GM12873 (cell line): ENCODE data around the gene GOLGA7B.

ENCODE experiments used
- TF ChIP-seq, protein P1 (sequence below): IDR thresholded peaks from 2 replicates; pipeline ENCODE4 v1.5.1; 2012; ENCODE audit warnings: low read depth, mild to moderate bottlenecking, moderate library complexity, low read length, control low read depth; ENCODE audit not compliant: insufficient read depth; ENCODE audit errors: missing control alignments

The GOLGA7B gene

DNA sequence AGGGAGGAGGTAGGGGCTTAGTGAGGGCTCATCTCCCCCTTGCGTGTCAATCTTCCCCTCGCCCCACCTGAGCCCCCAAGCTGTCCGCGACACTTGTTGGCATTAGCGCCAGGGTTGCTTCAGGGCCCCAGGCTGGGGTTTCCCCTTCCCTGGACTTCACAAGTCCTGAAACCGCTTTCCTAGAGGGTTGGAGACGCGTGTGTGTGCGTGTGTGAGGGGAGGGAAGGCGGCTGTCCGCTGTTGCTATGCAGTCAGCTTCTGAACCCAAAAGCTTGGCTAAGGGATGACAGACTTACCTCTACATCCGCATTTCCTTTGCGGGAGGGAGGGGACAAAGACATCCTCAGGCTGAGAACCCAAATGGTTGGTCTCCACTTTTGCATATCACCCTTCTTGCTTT is 803 bp downstream of the GOLGA7B start:
- TF ChIP-seq, protein P1, sequence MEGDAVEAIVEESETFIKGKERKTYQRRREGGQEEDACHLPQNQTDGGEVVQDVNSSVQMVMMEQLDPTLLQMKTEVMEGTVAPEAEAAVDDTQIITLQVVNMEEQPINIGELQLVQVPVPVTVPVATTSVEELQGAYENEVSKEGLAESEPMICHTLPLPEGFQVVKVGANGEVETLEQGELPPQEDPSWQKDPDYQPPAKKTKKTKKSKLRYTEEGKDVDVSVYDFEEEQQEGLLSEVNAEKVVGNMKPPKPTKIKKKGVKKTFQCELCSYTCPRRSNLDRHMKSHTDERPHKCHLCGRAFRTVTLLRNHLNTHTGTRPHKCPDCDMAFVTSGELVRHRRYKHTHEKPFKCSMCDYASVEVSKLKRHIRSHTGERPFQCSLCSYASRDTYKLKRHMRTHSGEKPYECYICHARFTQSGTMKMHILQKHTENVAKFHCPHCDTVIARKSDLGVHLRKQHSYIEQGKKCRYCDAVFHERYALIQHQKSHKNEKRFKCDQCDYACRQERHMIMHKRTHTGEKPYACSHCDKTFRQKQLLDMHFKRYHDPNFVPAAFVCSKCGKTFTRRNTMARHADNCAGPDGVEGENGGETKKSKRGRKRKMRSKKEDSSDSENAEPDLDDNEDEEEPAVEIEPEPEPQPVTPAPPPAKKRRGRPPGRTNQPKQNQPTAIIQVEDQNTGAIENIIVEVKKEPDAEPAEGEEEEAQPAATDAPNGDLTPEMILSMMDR: no peak

DNA sequence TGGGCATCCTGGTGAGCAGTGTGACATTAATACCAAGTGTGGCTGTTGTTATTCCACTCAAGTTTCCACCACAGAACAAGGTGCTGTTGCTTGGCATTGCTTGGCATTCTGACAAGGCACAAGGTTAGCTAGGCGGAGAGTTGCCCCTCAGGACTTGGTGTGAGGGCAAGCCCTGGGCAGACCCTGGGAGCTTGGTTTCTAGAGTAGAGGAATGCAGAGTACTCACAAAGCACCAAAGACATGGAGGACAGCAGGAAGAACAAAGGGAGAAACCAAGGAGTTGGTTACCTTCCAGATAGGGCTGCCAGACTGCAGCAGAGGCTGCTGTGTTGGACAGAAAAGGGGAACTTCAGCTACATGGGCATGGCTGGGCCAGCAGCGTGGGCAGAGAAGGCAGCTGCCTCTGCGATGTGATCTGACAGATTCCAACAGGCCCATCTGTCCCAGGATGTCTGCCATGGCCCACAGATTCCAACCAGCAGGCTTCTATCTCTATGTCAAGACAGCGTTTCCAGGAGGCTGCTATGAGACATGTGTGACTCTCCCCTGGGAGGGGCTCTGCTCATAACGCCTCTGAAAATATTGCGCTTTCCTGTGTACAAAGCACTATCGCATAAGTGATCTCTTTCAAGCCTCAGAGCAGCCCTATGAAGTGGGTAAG is 1.8 kb downstream of the GOLGA7B start:
- TF ChIP-seq, protein P1: no peak

DNA sequence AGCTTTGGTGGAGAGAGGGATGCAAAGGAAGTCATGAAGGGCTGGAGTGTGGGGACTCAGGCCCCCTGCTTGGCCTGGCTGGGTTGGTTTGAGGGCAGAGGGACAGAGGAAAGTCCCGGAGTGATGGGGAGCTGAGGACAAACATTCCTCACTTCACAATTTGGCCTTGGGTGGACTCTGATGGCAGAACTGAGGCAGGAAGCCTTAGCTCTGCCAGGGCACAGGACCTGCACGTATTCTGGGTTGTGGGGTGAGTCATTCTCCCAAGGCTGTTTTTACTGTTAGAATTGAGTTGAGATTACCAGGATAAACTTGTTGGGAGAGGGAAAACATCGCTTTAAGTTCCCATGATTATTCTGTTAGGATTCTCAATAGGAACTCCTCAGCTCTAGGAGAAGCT is 2.6 kb downstream of the GOLGA7B start:
- TF ChIP-seq, protein P1: no peak

DNA sequence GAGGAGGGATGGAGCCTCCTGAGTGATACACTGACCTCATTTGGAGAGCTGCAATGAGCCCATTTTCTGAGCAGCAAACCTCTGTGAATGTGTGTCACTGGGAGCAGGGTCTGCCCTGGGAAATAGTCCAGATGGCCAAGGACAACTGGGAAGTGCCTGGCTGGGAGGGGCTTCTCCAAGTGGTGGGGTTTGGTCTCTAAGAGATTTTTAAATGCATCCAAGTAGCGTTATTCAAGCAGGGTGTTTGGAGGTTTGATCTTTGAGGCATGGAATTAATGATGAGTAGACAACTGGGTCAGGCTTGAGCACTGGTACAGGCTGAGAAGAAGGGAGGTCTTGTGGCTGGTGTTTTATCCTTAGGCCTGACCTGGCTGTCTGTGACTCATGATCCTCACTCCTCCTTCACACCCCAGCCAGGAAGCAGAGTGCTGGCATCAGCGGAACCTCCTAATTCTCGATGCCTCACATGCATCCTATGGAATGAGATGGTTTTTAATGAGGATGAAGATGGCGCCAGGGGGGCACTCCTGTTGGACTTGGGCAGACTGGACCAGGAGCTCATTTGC is 3.3 kb downstream of the GOLGA7B start:
- TF ChIP-seq, protein P1: no peak

DNA sequence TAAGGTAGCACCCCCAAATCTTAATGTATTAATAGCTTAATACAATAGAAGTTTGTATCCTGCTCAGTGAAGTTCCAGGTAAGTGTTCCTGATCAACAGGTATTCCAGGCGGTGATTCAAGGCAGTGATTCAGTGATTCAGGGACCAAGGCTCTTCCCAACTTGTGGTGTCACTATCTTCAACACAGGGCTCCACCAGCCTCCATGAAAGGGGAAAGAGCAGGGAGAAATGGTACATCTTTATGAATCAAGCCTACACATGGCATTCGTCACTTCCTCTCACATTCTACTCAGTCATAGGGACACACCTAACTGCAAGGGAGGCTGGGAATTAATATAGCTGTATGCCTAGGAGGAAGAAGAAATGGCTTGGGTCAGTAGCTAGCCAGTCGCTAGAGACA is 5.1 kb downstream of the GOLGA7B start:
- TF ChIP-seq, protein P1: no peak

DNA sequence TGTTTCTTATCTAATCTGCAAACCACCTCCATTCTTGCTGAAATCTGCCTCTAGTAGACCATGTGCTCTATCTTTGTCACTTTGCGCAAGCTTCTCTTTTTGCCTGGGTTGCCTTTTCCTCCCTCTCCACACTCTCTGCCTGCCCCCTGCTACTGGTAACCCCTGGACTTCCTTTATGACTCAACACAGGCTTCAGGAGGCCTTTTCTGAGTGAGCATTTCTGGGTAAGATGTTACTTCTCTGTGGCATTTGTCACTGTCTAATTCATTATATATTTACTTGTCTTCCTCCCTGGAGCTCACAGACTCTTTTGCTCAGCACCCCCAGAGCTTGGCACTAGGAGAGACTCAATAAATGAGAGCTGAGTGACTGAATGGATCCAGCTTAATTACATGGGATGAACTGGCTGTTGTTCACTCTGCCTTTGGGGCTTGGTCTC is 8.4 kb downstream of the GOLGA7B start:
- TF ChIP-seq, protein P1: no peak

DNA sequence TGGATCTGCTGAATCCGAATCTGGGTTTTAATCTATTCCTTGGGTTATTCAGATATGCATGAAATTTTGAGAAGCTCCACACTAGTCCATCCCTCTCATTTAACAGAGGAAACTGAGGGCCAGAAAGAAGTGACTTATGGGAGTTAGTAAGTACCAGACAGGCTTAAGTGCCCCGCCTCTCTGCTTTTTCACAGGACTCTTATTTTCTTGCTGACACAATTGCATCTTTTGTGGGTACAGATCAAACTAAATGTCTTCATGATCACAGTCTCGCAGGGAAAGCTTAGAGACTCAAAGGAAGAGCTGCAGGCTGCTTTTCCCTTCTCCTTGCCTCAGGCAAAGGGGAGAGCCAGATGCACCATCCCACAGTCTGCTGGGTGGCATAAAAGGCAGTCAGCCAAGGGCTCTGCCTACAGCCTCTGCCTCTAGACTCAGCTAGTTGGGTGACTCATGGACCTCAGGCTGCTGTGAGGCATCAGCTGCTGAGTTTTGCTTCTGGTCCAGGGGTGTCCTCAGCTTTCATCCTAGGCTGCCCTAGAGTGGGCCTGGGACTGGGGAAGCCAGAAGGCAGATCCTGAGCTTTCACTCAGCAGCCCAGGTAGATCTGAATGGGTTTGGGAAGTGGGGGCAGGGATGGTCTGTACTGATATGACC is 11.6 kb downstream of the GOLGA7B start:
- TF ChIP-seq, protein P1: no peak
